ENCODE data around the gene DPPA2.

DNA sequence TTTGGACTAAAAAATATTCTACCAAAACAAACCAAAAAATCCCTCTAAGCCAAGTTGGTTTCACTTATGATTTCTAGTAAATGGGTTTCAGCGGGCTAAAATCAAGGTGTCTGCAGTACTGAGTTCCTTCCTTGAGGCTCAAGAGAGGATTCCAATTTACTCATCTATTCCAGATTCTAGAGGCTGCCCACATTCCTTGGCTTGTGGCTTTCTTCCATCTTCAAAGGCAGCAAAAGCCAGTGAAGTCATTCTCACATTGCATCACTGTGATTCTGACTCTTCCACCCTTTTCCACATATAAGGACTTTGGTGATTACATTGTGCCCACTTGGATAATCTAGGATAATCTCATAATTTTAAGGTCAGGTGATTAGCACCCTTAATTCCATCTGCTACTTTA lies 48.1 kb downstream of the DPPA2 start:
- TF ChIP-seq, protein P1, sequence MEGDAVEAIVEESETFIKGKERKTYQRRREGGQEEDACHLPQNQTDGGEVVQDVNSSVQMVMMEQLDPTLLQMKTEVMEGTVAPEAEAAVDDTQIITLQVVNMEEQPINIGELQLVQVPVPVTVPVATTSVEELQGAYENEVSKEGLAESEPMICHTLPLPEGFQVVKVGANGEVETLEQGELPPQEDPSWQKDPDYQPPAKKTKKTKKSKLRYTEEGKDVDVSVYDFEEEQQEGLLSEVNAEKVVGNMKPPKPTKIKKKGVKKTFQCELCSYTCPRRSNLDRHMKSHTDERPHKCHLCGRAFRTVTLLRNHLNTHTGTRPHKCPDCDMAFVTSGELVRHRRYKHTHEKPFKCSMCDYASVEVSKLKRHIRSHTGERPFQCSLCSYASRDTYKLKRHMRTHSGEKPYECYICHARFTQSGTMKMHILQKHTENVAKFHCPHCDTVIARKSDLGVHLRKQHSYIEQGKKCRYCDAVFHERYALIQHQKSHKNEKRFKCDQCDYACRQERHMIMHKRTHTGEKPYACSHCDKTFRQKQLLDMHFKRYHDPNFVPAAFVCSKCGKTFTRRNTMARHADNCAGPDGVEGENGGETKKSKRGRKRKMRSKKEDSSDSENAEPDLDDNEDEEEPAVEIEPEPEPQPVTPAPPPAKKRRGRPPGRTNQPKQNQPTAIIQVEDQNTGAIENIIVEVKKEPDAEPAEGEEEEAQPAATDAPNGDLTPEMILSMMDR (IDR thresholded peaks at IDR 0.05), result no peak
- TF ChIP-seq POLR2A (IDR thresholded peaks at IDR 0.05), result no peak
